ENCODE results near the gene MAPRE3.

The MAPRE3 gene

DNA sequence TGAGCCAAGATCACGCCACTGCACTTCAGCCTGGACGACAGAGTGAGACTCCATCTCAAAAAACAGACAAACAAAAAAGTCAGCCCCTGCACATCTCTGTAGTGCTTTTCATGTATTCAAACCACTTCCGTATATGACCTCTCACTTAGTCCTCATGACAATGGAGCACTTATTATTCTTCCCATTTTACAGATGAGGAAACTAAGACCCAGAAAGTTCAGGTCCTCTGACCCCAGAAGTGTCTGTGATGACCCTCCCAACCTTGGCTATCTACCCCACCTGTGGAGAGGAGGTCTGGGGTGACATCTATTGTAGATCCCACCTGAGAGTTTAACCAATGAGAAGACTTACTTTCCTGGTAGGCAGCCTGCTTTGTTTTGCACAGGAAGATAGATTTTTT lies 21.6 kb upstream of the MAPRE3 start:
- no peak for DNase-seq (ENCODE audit: low read depth in 2 of 3, low spot score in 2 of 3)

DNA sequence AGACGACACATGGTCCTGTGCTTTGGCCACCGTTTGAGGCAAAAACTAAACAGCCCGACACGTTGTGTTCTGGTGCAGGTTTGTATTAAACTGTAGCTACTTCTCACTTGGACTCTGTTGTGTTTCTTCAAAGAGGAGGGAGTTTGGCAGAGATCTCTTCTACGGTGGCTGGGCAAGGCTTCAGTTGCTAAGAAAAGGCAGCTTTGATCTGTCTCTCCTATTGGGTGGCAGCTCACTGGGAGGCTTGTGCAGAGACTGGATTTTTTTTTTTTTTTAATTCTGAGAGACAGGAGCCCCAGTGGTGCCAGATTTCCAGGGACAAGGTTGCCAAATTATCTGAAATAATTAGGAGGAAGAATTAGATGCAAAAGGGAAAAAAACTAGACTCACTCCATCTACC lies 20.2 kb upstream of the MAPRE3 start:
- no peak for DNase-seq (ENCODE audit: low read depth in 2 of 3, low spot score in 2 of 3)

DNA sequence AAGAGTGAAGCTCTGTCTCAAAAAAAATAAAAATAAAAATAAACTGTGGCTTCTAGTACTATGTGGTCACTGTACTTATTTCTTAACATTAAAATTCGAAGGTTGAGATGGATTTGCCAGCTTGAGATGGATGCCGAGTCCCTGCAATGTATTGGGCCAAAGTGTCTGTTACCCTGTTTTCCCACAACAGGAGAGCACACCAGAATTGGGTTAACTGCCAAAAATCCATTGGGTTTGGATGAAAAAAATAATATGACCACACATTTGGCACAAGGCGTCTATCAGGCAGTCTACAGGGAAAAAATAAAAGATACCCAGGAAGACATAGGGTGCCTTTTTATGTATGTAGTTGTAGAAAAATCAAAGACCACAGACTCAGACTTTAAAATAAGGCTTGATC lies 19.2 kb upstream of the MAPRE3 start:
- DNase-seq (ENCODE audit: low read depth in 2 of 3, low spot score in 2 of 3) = no peak

DNA sequence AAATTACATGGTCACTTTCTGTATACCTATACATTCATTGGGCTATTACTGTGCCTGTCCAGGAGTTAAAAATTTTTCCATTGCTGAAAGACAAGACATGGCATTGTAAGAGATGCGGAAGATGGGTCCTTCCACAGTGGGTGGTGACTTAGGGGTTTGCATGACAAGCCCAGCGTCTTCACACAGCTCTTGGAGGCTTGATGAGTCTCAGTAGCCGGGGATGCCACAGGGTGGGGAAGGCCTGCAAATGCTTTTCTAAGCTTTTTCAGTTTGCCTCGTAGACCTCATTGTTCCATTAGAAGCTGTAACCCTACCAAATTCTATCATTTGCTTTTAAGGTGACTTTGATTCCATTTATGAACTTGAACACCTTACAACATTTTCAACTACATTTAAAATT lies 18.1 kb upstream of the MAPRE3 start:
- no peak for DNase-seq (ENCODE audit: low read depth in 2 of 3, low spot score in 2 of 3)

DNA sequence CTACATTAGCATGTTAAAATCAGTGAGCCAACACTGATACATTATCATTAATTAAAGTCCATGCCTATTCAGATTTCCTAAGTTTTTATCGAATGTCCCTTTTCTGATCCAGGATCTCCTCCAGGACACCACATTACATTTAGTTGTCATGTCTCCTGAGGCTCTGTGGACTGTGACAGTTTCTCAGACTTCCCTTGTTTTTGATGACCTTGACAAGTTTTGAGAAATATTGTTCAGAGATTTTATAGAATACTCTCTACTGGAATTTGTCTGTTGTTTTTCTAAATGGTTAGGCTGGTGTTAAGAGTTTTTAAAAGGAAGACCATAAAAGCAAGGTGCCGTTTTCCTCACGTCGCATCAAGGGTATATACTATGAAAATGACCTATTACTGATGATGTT lies 16.3 kb upstream of the MAPRE3 start:
- no peak for DNase-seq (ENCODE audit: low read depth in 2 of 3, low spot score in 2 of 3)

DNA sequence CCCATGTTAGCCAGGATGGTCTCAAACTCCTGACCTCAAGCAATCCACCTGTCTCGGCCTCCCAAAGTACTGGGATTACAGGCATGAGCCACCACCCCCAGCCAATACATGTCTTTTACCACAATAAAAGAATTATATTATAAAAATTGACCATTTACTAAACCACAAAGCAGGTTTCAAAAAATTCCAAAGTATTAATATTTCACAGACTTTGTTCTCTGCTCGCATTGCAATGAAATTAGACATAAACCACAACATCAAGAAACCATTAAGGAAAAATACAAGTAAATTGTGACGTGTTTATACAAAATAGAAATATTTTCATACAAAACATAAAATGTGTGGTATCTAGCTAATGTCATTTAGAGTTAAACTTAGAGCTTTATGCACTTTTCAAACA lies 13.4 kb upstream of the MAPRE3 start:
- DNase-seq (ENCODE audit: low read depth in 2 of 3, low spot score in 2 of 3) = no peak

DNA sequence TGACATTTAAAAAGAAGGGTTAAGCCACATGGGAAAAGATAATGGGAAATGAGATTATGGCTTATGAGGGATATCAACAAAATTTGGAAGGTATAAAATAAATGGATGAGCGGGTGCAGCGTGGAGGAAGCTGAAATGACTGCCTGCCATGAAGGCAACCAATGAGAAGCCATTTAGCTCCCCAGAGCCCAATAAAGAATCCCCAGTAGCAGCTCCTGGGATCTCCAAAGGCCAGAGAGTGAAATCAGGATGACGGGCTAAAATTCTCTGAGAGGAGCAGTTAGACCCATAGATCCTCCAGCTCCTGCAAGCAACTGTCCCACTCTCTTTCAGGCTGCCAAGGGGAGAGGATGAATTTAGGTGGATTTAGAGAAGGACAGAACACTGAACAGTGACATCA lies 12.9 kb upstream of the MAPRE3 start:
- no peak for DNase-seq (ENCODE audit: low read depth in 2 of 3, low spot score in 2 of 3)

DNA sequence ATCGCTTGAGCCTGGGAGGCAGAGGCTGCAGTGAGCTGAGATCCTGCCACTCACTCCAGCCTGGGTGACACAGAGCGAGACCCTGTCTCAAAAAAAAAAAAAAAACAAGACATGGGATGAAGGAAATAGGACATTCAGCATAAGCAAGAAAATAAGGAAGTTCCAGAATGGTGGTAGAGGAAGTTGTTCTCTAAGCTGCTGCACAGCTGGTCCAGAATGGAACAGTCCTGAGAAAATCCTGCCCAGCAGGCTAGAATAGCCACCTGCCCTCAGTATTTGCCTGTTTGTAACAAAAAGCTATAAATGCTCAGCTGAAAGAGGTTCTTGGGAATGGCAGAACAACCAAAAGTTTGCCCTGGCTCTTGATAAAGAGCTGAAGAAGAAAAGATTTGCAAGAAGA lies 11.1 kb upstream of the MAPRE3 start:
- DNase-seq (ENCODE audit: low read depth in 2 of 3, low spot score in 2 of 3) = no peak

DNA sequence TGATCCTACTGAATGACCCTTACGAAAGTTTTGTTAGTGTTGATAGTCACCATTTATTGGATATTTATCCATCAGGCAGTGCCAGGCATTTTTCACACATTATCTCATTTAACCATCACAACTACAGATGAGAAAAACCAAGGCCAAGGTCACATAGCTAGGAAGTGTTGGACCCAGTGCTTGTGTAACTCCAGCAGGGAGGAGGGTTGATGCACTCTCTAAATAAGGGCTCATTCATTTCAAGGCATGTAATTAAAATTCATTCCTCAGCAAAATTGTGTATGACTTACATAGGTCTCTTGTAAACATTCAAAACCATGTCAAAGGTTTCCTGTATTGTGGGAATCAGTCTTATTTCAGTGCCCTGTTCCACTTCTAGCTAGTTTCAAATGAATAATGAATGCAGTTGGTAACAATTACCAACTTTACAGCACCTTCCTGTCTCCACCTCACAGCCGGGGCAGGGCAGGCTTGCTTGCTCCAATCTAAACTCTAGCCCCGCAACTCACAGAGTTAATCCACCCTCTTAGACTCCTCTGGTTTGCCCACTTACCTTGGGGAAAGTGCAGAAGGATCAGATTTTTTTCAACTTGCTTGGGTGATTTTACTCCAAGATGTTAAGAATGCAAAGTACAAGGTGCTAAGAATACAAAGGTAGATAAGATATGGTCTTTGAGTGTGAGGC lies 5.8 kb upstream of the MAPRE3 start:
- DNase-seq (ENCODE audit: low read depth in 2 of 3, low spot score in 2 of 3) = no peak

DNA sequence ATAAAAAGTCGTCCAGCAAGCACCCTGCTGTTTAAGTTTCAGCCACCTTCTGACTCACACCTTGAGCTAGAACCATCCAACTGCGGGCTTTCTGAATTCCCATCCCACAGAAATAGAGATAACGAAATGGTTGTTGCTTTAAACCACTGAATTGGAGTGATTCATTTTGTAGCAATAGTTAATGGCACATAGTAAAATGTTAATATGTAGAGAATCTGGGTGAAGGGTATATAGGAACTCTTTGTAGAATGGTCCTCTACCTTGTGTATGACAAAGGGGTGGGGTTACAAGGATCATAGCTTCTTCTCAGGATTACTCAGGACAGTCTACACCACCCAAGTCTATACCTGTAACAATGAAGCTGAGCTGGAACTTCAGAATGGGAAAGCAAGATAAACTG lies 2.4 kb upstream of the MAPRE3 start:
- no peak for DNase-seq (ENCODE audit: low read depth in 2 of 3, low spot score in 2 of 3)

DNA sequence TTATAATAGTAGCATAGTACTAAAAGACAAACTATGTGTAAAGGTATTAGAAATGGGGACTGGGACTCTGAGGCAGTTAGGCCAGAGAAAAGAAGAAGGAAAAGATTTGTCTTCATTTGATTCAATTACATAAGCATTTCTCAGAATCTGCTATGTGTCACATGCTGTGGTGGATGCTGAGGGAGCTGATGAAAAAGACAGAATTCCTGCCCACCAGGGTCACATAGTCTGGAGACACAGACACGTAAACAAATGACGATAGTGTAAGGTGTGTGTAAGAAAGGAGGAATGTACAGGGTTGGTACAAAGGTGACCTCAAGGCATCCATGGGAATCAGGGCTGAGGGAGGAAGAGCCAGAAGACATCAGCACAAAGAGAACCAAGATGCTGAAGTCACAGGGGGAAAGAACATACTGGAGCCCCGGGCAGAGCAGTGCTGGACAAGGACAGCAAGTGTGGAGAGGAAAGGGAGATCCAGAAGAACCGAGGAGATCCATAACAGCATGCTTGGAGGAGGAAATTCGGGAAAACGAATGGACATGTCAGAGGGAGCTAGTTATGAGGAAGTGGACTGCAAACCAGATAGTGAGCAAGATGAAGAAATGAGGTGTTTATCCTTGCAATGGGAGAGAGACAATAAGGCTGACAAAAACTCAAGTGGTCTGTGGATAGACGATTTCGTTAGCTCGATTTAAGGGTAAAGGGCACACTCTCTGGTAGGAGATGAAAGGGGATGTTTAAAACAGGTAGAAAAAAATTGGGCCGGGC lies 1.2 kb upstream of the MAPRE3 start:
- no peak for DNase-seq (ENCODE audit: low read depth in 2 of 3, low spot score in 2 of 3)

DNA sequence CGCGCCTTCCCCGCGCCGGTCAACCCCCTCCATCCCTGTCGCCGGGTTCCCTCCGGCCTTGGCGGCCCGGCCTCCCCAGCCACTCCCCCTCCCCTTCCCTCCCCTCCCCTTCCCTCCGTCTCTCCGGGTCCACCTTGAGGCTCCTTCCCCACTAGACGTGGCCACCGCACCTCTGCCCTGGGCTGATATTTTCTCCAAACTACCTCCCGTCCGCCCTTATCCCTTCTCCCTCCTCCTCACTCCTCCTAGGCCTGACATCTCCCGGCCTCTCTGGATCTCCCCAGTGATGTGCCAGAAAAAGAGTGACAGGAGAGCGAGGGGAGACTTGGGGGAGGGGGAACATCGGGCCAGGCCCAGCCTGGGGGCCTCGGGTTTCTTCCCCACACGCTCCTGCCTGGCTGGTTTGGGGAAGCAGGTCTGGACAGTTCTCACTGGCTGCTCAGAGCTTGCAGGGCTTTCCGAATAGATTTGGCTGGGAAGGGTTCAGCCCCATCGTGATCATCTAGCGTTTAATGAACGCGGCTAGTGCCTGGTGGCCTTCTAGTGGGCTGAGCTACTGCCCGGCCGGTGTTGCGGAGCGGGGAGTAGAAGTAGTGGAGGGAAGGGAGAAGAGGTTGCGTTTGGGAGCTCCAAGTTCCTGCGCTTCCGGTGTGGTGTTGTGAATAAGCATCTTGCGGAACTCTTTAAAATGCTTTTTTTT lies 641 bp downstream of the MAPRE3 start:
- no peak for DNase-seq (ENCODE audit: low read depth in 2 of 3, low spot score in 2 of 3)

DNA sequence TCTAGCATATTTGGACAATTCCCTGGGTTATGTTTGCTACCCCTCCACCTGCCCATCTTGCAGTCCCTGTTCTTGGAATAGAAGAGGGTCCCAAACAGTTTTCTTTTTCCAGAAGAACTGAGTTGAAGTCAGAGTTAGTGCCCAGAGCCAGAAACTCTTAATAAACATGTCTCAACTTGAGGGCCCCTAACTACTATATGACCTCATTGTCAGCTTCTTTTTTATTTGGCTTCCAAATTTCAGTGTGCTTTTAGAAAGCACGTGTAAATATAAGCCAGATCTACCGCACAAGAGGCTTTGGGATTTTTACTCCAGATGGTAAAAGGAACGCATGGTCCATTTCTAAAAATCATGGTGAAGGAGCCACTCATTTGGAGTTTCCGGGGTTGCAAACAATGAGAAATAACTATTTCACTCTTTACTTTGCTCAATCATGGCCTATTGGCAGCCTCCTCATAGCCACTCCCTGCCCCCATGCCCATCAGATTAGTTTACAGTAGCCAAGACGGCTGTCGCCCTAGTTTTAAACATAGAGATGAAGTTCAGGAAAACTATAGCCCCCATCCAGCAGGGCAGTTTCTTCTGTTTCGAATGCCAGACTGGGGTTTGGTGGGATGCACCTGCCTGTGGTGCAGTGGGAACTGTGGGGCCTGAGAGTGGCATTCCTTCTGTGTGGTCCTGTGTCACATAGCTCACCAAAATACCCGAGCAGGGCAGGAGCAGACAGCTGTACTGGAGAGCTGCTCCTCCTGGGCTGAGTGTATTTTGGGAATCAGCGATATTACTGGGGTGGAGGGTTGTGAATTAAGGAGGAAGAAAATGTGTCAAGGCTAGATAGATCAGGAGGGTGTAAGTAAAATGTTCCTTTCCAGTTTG lies 1.7 kb downstream of the MAPRE3 start:
- DNase-seq (ENCODE audit: low read depth in 2 of 3, low spot score in 2 of 3) = no peak

DNA sequence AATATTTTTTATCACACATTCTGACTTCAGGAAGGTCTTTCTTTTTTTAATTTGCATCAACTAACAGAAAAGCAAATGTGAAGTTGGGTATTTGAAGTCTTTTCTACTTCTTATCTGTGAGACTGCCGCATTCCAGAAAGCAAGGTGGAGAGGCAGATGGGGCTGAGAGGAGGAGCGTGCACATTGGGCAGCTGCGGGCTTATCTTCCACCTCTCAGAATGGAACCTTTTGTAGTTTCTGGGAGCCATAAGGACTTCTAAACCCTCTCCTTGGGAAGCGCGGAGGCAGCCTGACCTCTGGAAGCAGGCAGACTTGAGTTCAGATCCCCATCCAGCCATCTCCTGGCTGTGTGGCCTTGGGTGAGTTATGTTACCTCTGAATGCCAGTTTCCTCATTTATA lies 3.9 kb downstream of the MAPRE3 start:
- no peak for DNase-seq (ENCODE audit: low read depth in 2 of 3, low spot score in 2 of 3)

DNA sequence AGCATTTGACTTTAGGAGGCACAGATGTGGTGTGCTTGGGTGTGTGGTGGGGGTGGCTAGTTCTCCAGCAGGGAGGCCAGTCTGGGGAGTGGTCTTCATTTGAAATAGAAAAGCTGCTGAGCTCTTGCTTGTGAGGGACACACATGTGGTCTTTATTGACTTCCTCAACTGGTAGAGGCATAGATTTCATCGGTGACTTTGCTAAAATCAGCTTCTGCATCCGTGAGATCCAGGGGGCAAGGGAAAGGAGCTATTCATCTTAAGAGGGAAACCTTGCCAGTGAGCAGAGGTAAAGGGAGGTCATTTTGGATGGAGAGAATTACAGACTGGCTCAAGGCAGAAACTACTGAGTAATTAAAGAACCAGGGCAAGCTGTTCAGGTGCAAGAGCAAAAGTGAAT lies 4.7 kb downstream of the MAPRE3 start:
- DNase-seq (ENCODE audit: low read depth in 2 of 3, low spot score in 2 of 3) = no peak

DNA sequence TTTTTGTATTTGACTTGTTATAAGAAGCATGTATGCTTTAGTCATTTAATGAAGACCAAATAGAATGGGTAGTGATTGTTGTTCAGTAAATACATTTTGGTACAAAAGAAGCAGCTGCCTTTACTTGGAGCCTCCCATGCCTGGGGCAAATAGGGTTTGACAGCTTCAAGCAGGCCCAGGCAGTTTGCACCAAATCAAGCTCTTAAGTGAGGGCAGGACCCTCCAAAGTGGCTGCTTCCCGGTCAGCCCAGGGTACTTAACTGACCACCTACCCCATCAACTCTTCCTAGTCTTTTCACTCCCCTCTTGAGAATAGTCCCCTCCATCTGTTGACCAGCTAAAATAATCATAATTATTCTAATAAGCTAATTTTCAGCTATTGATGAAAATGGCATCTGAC lies 5.2 kb downstream of the MAPRE3 start:
- DNase-seq (ENCODE audit: low read depth in 2 of 3, low spot score in 2 of 3) = no peak

DNA sequence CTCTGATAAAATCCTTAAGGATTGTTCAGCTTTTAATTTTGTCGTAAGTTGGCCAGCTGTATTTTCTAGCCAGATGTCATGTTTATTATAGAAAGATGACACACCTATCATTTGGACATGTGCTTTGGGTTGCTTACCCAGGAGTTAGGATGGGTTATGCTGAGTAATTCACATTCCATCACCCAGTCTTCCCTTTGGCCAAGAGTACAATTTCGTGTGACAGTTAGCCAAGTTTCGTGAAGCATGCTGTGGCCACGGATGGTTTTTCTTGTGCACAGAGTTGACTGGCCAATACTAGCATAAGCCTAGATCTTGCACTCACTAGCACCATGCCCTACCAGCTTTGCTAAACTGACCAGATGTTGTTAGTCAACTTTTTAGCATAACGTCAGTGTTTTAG lies 5.8 kb downstream of the MAPRE3 start:
- no peak for DNase-seq (ENCODE audit: low read depth in 2 of 3, low spot score in 2 of 3)

DNA sequence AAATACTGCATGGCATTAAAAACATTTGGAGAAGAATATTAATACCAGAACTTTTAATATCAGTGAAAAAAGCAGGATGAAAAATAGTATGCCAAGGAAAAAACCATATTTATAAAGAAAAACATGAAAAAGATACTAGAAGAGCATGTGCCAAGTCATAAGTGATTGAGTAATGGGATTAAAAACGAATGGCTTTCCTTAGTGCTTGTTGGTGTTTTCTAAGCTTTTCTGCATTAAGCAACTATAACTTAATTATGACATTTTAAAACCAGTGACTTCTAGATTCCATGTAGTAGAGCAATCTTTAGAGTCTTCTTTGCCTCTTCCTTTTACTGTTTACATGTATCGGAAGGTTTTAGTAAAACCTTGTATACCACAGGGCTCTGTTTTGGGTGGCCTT lies 6.6 kb downstream of the MAPRE3 start:
- DNase-seq (ENCODE audit: low read depth in 2 of 3, low spot score in 2 of 3) = no peak

DNA sequence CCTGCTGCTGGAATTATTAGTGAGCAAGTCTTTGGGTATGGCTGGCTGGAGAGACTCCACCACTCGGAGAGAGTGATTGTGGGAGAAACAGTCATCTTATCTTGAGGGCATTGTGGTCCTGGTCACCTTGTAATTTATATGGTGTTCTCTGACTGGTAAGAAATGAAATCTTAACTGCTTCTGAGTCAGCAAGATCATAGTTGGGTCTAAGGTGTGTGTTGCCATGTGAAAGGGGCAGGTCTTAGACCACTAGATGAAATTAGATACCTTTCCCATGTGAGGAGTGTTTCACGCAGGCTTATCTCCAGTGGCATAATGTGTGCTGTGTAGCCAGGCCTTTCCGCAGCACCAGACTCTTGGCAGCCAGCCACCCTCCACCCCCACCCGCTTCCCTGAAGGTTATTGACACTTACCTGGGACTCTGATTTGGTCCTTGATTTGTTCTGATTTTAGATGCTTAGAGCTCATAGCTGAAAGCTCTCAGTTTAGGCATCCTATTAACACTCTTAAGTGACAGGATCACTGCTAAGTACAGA lies 7.7 kb downstream of the MAPRE3 start:
- no peak for DNase-seq (ENCODE audit: low read depth in 2 of 3, low spot score in 2 of 3)

DNA sequence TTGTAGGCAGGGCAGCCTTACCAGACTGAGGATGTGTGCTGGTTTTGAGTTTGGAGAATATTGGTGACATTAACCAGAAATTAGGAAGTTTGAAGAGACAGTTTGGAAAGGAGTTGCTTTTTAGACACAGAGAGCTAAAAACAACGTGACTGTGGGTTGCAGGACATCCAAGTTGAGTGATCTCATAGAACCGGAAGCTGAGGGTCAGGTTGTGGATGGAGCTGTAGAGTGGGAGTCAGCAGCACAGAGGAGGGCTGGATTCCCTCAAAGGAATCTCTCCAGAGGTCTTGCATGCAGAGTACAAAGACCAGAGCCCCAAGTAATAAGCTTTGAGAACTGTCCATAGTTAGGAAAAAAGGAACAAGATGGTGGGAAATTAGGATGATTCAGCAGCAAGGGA lies 9.3 kb downstream of the MAPRE3 start:
- no peak for DNase-seq (ENCODE audit: low read depth in 2 of 3, low spot score in 2 of 3)

DNA sequence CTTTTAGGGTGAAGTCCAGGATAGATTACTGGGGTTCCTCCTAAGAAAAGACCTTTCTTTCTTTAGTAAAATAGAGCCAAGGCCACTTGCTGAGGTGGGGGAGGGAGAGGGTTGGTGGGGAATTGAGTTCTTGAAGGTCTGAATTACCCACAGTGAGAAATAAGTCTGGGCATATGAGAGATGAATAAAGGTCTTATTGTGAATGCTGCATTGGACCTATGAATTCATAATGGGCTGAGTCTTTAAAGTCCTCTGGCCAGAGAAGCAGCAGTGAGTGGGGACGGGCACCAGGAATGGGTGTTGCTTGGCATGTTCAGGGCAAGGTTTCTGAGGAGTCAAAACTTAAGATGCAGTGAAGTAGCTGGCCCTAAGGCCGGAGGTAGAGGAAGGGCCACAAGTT lies 10.5 kb downstream of the MAPRE3 start:
- DNase-seq (ENCODE audit: low read depth in 2 of 3, low spot score in 2 of 3) = no peak

Data from activated CD8-positive, alpha-beta memory T cell treated with anti-CD3 and anti-CD28 coated beads for 48 hours (primary cell).